Measurements from ENCODE around the gene LRRC9. TPM values are rescaled to one million over a fixed set of nuclear protein-coding genes. Genes with fewer than 3 reads are reported as not detected.
"Not testable (repeated sequence)": the region's sequence is repeated elsewhere in the genome, so short reads cannot be mapped to it uniquely, and the experiment has no call there.

Gene LRRC9
- total RNA-seq, 1 experiment from 2014 or later: not detected

GRCh38 chr14:59926534-59926933 is 6.6 kb downstream of the LRRC9 start:
- intact Hi-C loops (cut with micrococcal nuclease): no loop called here
- no peaks in the 10 kb centered on the region for H3K36me3 Mint-ChIP-seq (ENCODE audit: insufficient read depth, unreplicated experiment)
- H3K27me3 Mint-ChIP-seq (ENCODE audit: insufficient read depth, unreplicated experiment): no peaks in the 10 kb centered on the region
- H3K4me3 Mint-ChIP-seq (ENCODE audit: unreplicated experiment): no peak overlapping the region
- BruUV-seq (replicated peaks): no TSS peak
- POLR2A ChIA-PET: interaction anchor here (0.6 kb wide), 1 partner anchor 221 kb away, joined by 3 read pairs; no protein-coding TSS in a partner anchor
- TF ChIP-seq, protein P1, sequence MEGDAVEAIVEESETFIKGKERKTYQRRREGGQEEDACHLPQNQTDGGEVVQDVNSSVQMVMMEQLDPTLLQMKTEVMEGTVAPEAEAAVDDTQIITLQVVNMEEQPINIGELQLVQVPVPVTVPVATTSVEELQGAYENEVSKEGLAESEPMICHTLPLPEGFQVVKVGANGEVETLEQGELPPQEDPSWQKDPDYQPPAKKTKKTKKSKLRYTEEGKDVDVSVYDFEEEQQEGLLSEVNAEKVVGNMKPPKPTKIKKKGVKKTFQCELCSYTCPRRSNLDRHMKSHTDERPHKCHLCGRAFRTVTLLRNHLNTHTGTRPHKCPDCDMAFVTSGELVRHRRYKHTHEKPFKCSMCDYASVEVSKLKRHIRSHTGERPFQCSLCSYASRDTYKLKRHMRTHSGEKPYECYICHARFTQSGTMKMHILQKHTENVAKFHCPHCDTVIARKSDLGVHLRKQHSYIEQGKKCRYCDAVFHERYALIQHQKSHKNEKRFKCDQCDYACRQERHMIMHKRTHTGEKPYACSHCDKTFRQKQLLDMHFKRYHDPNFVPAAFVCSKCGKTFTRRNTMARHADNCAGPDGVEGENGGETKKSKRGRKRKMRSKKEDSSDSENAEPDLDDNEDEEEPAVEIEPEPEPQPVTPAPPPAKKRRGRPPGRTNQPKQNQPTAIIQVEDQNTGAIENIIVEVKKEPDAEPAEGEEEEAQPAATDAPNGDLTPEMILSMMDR (IDR thresholded peaks at IDR 0.05; ENCODE audit: unreplicated experiment): no peak
- CTCF ChIA-PET: no interaction called here
- no peaks in the 10 kb centered on the region for H3K9me3 Mint-ChIP-seq (ENCODE audit: unreplicated experiment)
- H3K27ac Mint-ChIP-seq (ENCODE audit: low read depth, unreplicated experiment): no peak overlapping the region
- no peak for DNase-seq (ENCODE audit: unreplicated experiment)
- H3K4me1 Mint-ChIP-seq (ENCODE audit: insufficient read depth, unreplicated experiment): peaks cover 6% of the 10 kb centered on the region

- TF ChIP-seq, protein P1 (IDR thresholded peaks at IDR 0.05; ENCODE audit: unreplicated experiment): no peak
- Mint-ChIP-seq H3K27me3 (ENCODE audit: insufficient read depth, unreplicated experiment) (no peaks in the 10 kb centered on the region), H3K27ac (ENCODE audit: low read depth, unreplicated experiment) (no peak overlapping the region), H3K36me3 (ENCODE audit: insufficient read depth, unreplicated experiment) (no peaks in the 10 kb centered on the region), H3K4me3 (ENCODE audit: unreplicated experiment) (no peak overlapping the region), H3K4me1 (ENCODE audit: insufficient read depth, unreplicated experiment) (peaks cover 5% of the 10 kb centered on the region), H3K9me3 (ENCODE audit: unreplicated experiment) (no peaks in the 10 kb centered on the region)
- CTCF ChIA-PET: no interaction called here
- POLR2A ChIA-PET: no interaction called here
- no peak for DNase-seq (ENCODE audit: unreplicated experiment)
- no TSS peak for BruUV-seq (replicated peaks)
- intact Hi-C loops (cut with micrococcal nuclease): no loop called here
These were observed 11.3 kb downstream of the LRRC9 start for GRCh38 chr14:59931237-59931636.

DNA sequence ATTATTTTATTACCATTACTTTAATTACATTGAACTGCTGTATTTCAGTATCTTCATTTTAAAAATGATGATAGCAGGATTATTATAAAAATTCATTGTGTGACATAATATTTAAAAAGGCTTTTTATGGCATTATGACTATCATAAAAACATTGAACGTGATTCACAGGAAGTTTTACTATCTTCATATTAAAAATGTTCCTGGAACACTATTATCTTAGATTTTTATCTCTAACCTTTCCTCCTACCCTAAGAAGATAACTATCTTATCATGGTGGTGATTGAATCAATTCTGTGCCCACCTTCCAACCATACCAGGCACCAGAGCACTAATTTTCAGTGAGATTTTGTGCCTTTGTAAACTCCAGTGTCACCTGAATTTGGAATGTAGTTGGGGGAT is 16.2 kb downstream of the LRRC9 start:
- Mint-ChIP-seq H3K4me1 (ENCODE audit: insufficient read depth, unreplicated experiment) (no peaks in the 10 kb centered on the region), H3K9me3 (ENCODE audit: unreplicated experiment) (no peaks in the 10 kb centered on the region), H3K36me3 (ENCODE audit: insufficient read depth, unreplicated experiment) (no peaks in the 10 kb centered on the region), H3K27ac (ENCODE audit: low read depth, unreplicated experiment) (no peak overlapping the region), H3K4me3 (ENCODE audit: unreplicated experiment) (no peak overlapping the region), H3K27me3 (ENCODE audit: insufficient read depth, unreplicated experiment) (no peaks in the 10 kb centered on the region)
- POLR2A ChIA-PET: no interaction called here
- no TSS peak for BruUV-seq (replicated peaks)
- intact Hi-C loops (cut with micrococcal nuclease): no loop called here
- TF ChIP-seq, protein P1 (IDR thresholded peaks at IDR 0.05; ENCODE audit: unreplicated experiment): no peak
- no peak for DNase-seq (ENCODE audit: unreplicated experiment)
- CTCF ChIA-PET: no interaction called here

GRCh38 chr14:59939828-59940227 is 19.9 kb downstream of the LRRC9 start:
- no peak overlapping the region for H3K4me3 Mint-ChIP-seq (ENCODE audit: unreplicated experiment)
- no TSS peak for BruUV-seq (replicated peaks)

DNA sequence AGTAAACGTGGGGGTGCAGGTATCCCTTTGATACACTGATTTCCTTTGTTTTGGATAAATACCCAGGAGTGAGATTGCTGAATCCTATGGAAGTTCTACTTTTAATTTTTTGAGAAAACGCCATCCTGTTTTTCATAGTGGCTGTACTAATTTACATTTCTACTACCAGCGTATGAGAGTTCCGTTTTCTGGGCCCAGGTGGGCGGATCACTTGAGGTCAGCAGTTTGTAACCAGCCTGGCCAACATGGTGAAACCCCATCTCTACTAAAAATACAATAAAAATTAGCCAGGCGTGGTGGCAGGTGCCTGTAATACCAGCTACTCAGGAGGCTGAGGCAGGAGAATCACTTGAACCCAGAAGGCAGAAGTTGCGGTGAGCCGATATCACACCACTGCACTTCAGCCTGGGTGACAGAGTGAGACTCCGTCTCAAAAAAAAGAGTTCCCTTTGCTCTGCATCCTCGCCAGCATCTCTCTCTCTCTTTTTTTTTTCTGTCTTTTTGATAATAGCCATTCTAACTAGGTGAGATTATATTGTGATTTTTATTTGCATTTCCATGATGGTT is 22.4 kb downstream of the LRRC9 start:
- ChIA-PET POLR2A (interaction anchor here (0.9 to 1.2 kb wide), 2 partner anchors 17 to 364 kb away, joined by 3 read pairs; no protein-coding TSS in a partner anchor), CTCF (interaction anchor here (1.3 kb wide), 1 partner anchor 22 kb away, joined by 6 read pairs; no protein-coding TSS in a partner anchor)
- H3K4me1 Mint-ChIP-seq (ENCODE audit: insufficient read depth, unreplicated experiment); H3K27ac Mint-ChIP-seq (ENCODE audit: low read depth, unreplicated experiment); intact Hi-C loops (cut with micrococcal nuclease); H3K27me3 Mint-ChIP-seq (ENCODE audit: insufficient read depth, unreplicated experiment); DNase-seq (ENCODE audit: unreplicated experiment); H3K36me3 Mint-ChIP-seq (ENCODE audit: insufficient read depth, unreplicated experiment); H3K9me3 Mint-ChIP-seq (ENCODE audit: unreplicated experiment); H3K4me3 Mint-ChIP-seq (ENCODE audit: unreplicated experiment); BruUV-seq (replicated peaks): not testable (repeated sequence)

More at GRCh38 chr14:59939828-59940227, 19.9 kb downstream of the LRRC9 start:
- no peaks in the 10 kb centered on the region for H3K4me1 Mint-ChIP-seq (ENCODE audit: insufficient read depth, unreplicated experiment)
- DNase-seq (ENCODE audit: unreplicated experiment): no peak
- intact Hi-C loops (cut with micrococcal nuclease): no loop called here
- no peaks in the 10 kb centered on the region for H3K36me3 Mint-ChIP-seq (ENCODE audit: insufficient read depth, unreplicated experiment)
- H3K27ac Mint-ChIP-seq (ENCODE audit: low read depth, unreplicated experiment): no peak overlapping the region
- TF ChIP-seq, protein P1 (IDR thresholded peaks at IDR 0.05; ENCODE audit: unreplicated experiment): no peak
- H3K9me3 Mint-ChIP-seq (ENCODE audit: unreplicated experiment): no peaks in the 10 kb centered on the region
- H3K27me3 Mint-ChIP-seq (ENCODE audit: insufficient read depth, unreplicated experiment): no peaks in the 10 kb centered on the region
- ChIA-PET CTCF (no interaction called here), POLR2A (no interaction called here)

All from MCF 10A (cell line).